GM19025 (cell line): Measurements from ENCODE around the gene ABCB4.
A peak's percentile ranks its signal among the peaks of the same experiment; 100 is the strongest.
"Not testable (repeated sequence)": the region's sequence is repeated elsewhere in the genome, so short reads cannot be mapped to it uniquely, and the experiment has no call there.

Experiments
- ATAC-seq: cut with Tn5 transposase; IDR thresholded peaks from one replicate; pipeline ENCODE4 v1.9.1; 2021; ENCODE audit warnings: mild to moderate bottlenecking, low read depth, moderate library complexity; ENCODE audit not compliant: unreplicated experiment

Gene ABCB4

GRCh38 chr7:87479951-87480350, 4.5 kb upstream of the ABCB4 start:
- ATAC-seq: no peak

GRCh38 chr7:87476179-87476557, 688 bp upstream of the ABCB4 start:
- no peak for ATAC-seq

GRCh38 chr7:87474533-87475358, 734 bp downstream of the ABCB4 start:
- ATAC-seq: peak; percentile 54

- ATAC-seq: no peak
Observed at GRCh38 chr7:87473986-87474385, 1.5 kb downstream of the ABCB4 start.

- no peak for ATAC-seq
Observed at GRCh38 chr7:87473192-87473591, 2.3 kb downstream of the ABCB4 start.

GRCh38 chr7:87471473-87471872, 4.0 kb downstream of the ABCB4 start:
- no peak for ATAC-seq

- not testable (repeated sequence) for ATAC-seq
Observed at GRCh38 chr7:87469204-87469603, 6.3 kb downstream of the ABCB4 start.

GRCh38 chr7:87465534-87465880, 10.0 kb downstream of the ABCB4 start:
- ATAC-seq: not testable (repeated sequence)

- ATAC-seq: not testable (repeated sequence)
Observed at GRCh38 chr7:87464830-87465533, 10.5 kb downstream of the ABCB4 start.

GRCh38 chr7:87463982-87464381, 11.5 kb downstream of the ABCB4 start:
- ATAC-seq: no peak

- ATAC-seq: not testable (repeated sequence)
Observed at GRCh38 chr7:87460444-87460843, 15.0 kb downstream of the ABCB4 start.

- ATAC-seq: no peak
Observed at GRCh38 chr7:87459941-87460340, 15.5 kb downstream of the ABCB4 start.

- no peak for ATAC-seq
Observed at GRCh38 chr7:87458148-87458547, 17.3 kb downstream of the ABCB4 start.

GRCh38 chr7:87456247-87456646, 19.2 kb downstream of the ABCB4 start:
- ATAC-seq: no peak

GRCh38 chr7:87452279-87452678, 23.2 kb downstream of the ABCB4 start:
- ATAC-seq: no peak

GRCh38 chr7:87451187-87451586, 24.3 kb downstream of the ABCB4 start:
- no peak for ATAC-seq

GRCh38 chr7:87450706-87451105, 24.8 kb downstream of the ABCB4 start:
- ATAC-seq: no peak

- no peak for ATAC-seq
Observed at GRCh38 chr7:87448388-87448787, 27.1 kb downstream of the ABCB4 start.

GRCh38 chr7:87447116-87447635, 28.3 kb downstream of the ABCB4 start:
- no peak for ATAC-seq

- ATAC-seq: peak; percentile 83
Observed at GRCh38 chr7:87445897-87446296, 29.6 kb downstream of the ABCB4 start.

GRCh38 chr7:87435546-87435945, 39.9 kb downstream of the ABCB4 start:
- ATAC-seq: no peak

GRCh38 chr7:87432536-87432935, 42.9 kb downstream of the ABCB4 start:
- no peak for ATAC-seq
